T-helper 2 cell treated with Interferon-gamma antibody and Interleukin-4, amounts not matched to agents 100 ng/mL and 5 ng/mL, for 36 hours (primary cell): ENCODE data around the gene PCDHGA2. TPM values are rescaled to one million over a fixed set of nuclear protein-coding genes. Genes with fewer than 3 reads are reported as not detected.
"Not testable (repeated sequence)": the region's sequence is repeated elsewhere in the genome, so short reads cannot be mapped to it uniquely, and the experiment has no call there.

Experiments
- intact Hi-C: fragments of 100-400 bp; cut with micrococcal nuclease; formaldehyde crosslinking; loops from one replicate; pipeline ENCODE4 v1.15.1; 2023
- total RNA-seq: library from RNA; stranded (reverse); gene quantifications from 2 replicates; pipeline ENCODE4 v1.2.3, GENCODE V29; 2022

The PCDHGA2 gene
- total RNA-seq, 1 donor from 2014 or later: 0.23 TPM

GRCh38 chr5:141346017-141346416, 7.5 kb downstream of the PCDHGA2 start:
- intact Hi-C loops: not testable (repeated sequence)

GRCh38 chr5:141349917-141350619, 11.5 kb downstream of the PCDHGA2 start, which contains the start of gene PCDHGB1:
PCDHGB1 (plus strand) TSS chr5:141350099; CDS start chr5:141350261, 162 bp downstream.
- intact Hi-C loops: no loop called here

- intact Hi-C loops: no loop called here
These were observed 13.0 kb downstream of the PCDHGA2 start for GRCh38 chr5:141351591-141351990.

- intact Hi-C loops: no loop called here
These were observed 16.4 kb downstream of the PCDHGA2 start, which contains the start of gene PCDHGA4 for GRCh38 chr5:141354900-141355469. PCDHGA4 (plus strand) TSS chr5:141355021; CDS start chr5:141355108, 87 bp downstream.

- intact Hi-C loops: no loop called here
These were observed 17.1 kb downstream of the PCDHGA2 start for GRCh38 chr5:141355641-141356040.

- intact Hi-C loops: no loop called here
These were observed 17.6 kb downstream of the PCDHGA2 start for GRCh38 chr5:141356133-141356532.

- intact Hi-C loops: no loop called here
These were observed 18.4 kb downstream of the PCDHGA2 start for GRCh38 chr5:141356950-141357349.

GRCh38 chr5:141359790-141360426, 21.3 kb downstream of the PCDHGA2 start, which contains the start of gene PCDHGB2:
PCDHGB2 (plus strand) TSS chr5:141359994; CDS start chr5:141360136, 142 bp downstream.
- intact Hi-C loops: loop anchor here (1.0 to 5.0 kb wide), 3 partner anchors 62 to 198 kb away; partner anchors contain the start of gene PCDHGA11

GRCh38 chr5:141360685-141361084, 22.1 kb downstream of the PCDHGA2 start:
- intact Hi-C loops: loop anchor here (2.0 to 5.0 kb wide), 2 partner anchors 62 to 152 kb away; partner anchors contain the start of gene PCDHGA11

GRCh38 chr5:141362719-141363118, 24.2 kb downstream of the PCDHGA2 start:
- intact Hi-C loops: loop anchor here (5.0 kb wide), 1 partner anchor 60 kb away; the partner anchor contains the start of gene PCDHGA11

- intact Hi-C loops: loop anchor here (5.0 kb wide), 1 partner anchor 58 kb away; the partner anchor contains the start of gene PCDHGA11
These were observed 25.5 kb downstream of the PCDHGA2 start, which contains the start of gene PCDHGA5 for GRCh38 chr5:141363952-141364660. PCDHGA5 (plus strand) TSS chr5:141364162; CDS start chr5:141364331, 169 bp downstream.

GRCh38 chr5:141366016-141366896, 27.7 kb downstream of the PCDHGA2 start:
- intact Hi-C loops: no loop called here

GRCh38 chr5:141369994-141370848, 31.7 kb downstream of the PCDHGA2 start, which contains the start of gene PCDHGB3:
PCDHGB3 (plus strand) TSS chr5:141370242; CDS start chr5:141370395, 153 bp downstream.
- intact Hi-C loops: no loop called here

- intact Hi-C loops: no loop called here
These were observed 33.3 kb downstream of the PCDHGA2 start for GRCh38 chr5:141371572-141372475.

GRCh38 chr5:141373673-141374317, 35.2 kb downstream of the PCDHGA2 start, which contains the start of gene PCDHGA6:
PCDHGA6 (plus strand) TSS chr5:141373891; CDS start chr5:141374084, 193 bp downstream.
- intact Hi-C loops: no loop called here

GRCh38 chr5:141374627-141375026, 36.1 kb downstream of the PCDHGA2 start:
- intact Hi-C loops: no loop called here

- intact Hi-C loops: not testable (repeated sequence)
These were observed 37.0 kb downstream of the PCDHGA2 start for GRCh38 chr5:141375444-141376155.
